HepG2 (cell line): ENCODE results near the gene SH3GLB2. TPM values are rescaled to one million over a fixed set of nuclear protein-coding genes. Genes with fewer than 3 reads are reported as not detected.

ENCODE experiments used
- ATF7 ChIP-seq, 2 experiments: fragments of 450-650 bp in 1 of 2; sonication (generic) in 1 of 2; formaldehyde crosslinking in 1 of 2; IDR thresholded peaks; 2 replicates each; pipeline versions ENCODE4 v1.4.0 to v1.6.1; 2016 to 2020; ENCODE audit warnings: antibody characterized with exemption in 1 of 2, mild to moderate bottlenecking in 1 of 2, missing genetic modification reagents in 1 of 2
- FOXC1 ChIP-seq: sonication (generic); formaldehyde crosslinking; IDR thresholded peaks from 2 replicates; pipeline ENCODE4 v1.8.0; 2022; ENCODE audit warnings: mild to moderate bottlenecking, missing genetic modification reagents, borderline replicate concordance
- HNF4A ChIP-seq: sonication (generic); formaldehyde crosslinking; IDR thresholded peaks from 2 replicates; pipeline ENCODE4 v1.4.0; 2020; ENCODE audit warnings: missing genetic modification reagents
- NFIB ChIP-seq: sonication (generic); formaldehyde crosslinking; IDR thresholded peaks from 2 replicates; pipeline ENCODE4 v1.9.0; 2021; ENCODE audit warnings: missing genetic modification reagents, mild to moderate bottlenecking, borderline replicate concordance
- NFKBIZ ChIP-seq: IDR thresholded peaks from 2 replicates; pipeline ENCODE4 v1.6.1; 2018; ENCODE audit warnings: missing genetic modification reagents, missing compliant biosample characterization
- NR2F2 ChIP-seq: IDR thresholded peaks from 2 replicates; pipeline ENCODE4 v1.6.1; 2012; ENCODE audit warnings: low read depth, inconsistent platforms, borderline replicate concordance
- RFX3 ChIP-seq: IDR thresholded peaks from 2 replicates; pipeline ENCODE4 v1.6.1; 2016; ENCODE audit warnings: missing biosample characterization, missing genetic modification reagents
- TBX3 ChIP-seq: fragments of 450-650 bp; IDR thresholded peaks from 2 replicates; pipeline ENCODE4 v1.6.1; 2017; ENCODE audit warnings: antibody characterized with exemption, mild to moderate bottlenecking, inconsistent platforms, borderline replicate concordance
- THYN1 ChIP-seq: sonication (generic); formaldehyde crosslinking; IDR thresholded peaks from 2 replicates; pipeline ENCODE4 v1.8.1; 2023; ENCODE audit warnings: low read depth, mild to moderate bottlenecking, moderate library complexity, missing genetic modification reagents, borderline replicate concordance
- TOE1 ChIP-seq: sonication (generic); formaldehyde crosslinking; IDR thresholded peaks from 2 replicates; pipeline ENCODE4 v1.4.0; 2020; ENCODE audit warnings: mild to moderate bottlenecking, missing genetic modification reagents
- USF2 ChIP-seq, 2 experiments: sonication (generic) in 1 of 2; formaldehyde crosslinking in 1 of 2; IDR thresholded peaks; 2 replicates each; pipeline versions ENCODE4 v1.5.1 to v1.6.1; 2011 to 2020; ENCODE audit warnings: borderline replicate concordance in 1 of 2, low read depth in 1 of 2, low read length in 1 of 2, mild to moderate bottlenecking in 1 of 2, missing genetic modification reagents in 1 of 2, moderate library complexity in 1 of 2
- ZNF30 ChIP-seq: sonication (generic); formaldehyde crosslinking; IDR thresholded peaks from 2 replicates; pipeline ENCODE4 v1.5.0; 2020; ENCODE audit warnings: mild to moderate bottlenecking, missing genetic modification reagents
- ZNF431 ChIP-seq: sonication (generic); formaldehyde crosslinking; IDR thresholded peaks from 2 replicates; pipeline ENCODE4 v1.9.0; 2022; ENCODE audit warnings: missing genetic modification reagents, low read depth, mild to moderate bottlenecking, borderline replicate concordance
- ZNF484 ChIP-seq: sonication (generic); formaldehyde crosslinking; IDR thresholded peaks from 2 replicates; pipeline ENCODE4 v1.5.1; 2020; ENCODE audit warnings: mild to moderate bottlenecking, low read depth, missing genetic modification reagents, borderline replicate concordance
- ZNF552 ChIP-seq: sonication (generic); formaldehyde crosslinking; IDR thresholded peaks from 2 replicates; pipeline ENCODE4 v1.9.0; 2022; ENCODE audit warnings: missing genetic modification reagents, mild to moderate bottlenecking, borderline replicate concordance
- ZNF572 ChIP-seq: sonication (generic); formaldehyde crosslinking; IDR thresholded peaks from 2 replicates; pipeline ENCODE4 v1.5.1; 2020; ENCODE audit warnings: mild to moderate bottlenecking, missing genetic modification reagents
- ZNF713 ChIP-seq: sonication (generic); formaldehyde crosslinking; IDR thresholded peaks from 2 replicates; pipeline ENCODE4 v1.4.0; 2020; ENCODE audit warnings: mild to moderate bottlenecking, missing genetic modification reagents
- ZNF724P ChIP-seq: sonication (generic); formaldehyde crosslinking; IDR thresholded peaks from 2 replicates; pipeline ENCODE4 v1.8.0; 2022; ENCODE audit warnings: missing genetic modification reagents, borderline replicate concordance
- ZNF772 ChIP-seq: sonication (generic); formaldehyde crosslinking; IDR thresholded peaks from 2 replicates; pipeline ENCODE4 v1.5.0; 2020; ENCODE audit warnings: mild to moderate bottlenecking, missing genetic modification reagents
- polyA plus RNA-seq, 8 experiments: library from polyadenylated mRNA; depleted of rRNA in 3 of 8; stranded (reverse) in 7 of 8; unstranded in 1 of 8; fragments of >200 nt; fragmentation: Illumina TruSeq in 4 of 8; extraction: Trizol in 4 of 8; gene quantifications; 2 replicates each; pipeline versions ENCODE4 v1.2.1 to v1.2.3, GENCODE V29; 2011 to 2016; ENCODE audit warnings: low read depth in 4 of 8, missing spikeins in 1 of 8, mixed read lengths in 1 of 8; ENCODE audit not compliant: insufficient read depth in 1 of 8
- total RNA-seq, 5 experiments: library from RNA; depleted of rRNA; stranded (reverse); fragments of >200 nt; fragmentation: Illumina TruSeq; extraction: Trizol; gene quantifications; 2 replicates each; pipeline ENCODE4 v1.2.3, GENCODE V29; 2016; ENCODE audit warnings: low read depth in 1 of 5
- TF ChIP-seq, protein P1 (sequence below): IDR thresholded peaks from 2 replicates; pipeline ENCODE4 v1.6.1; 2016; ENCODE audit warnings: missing biosample characterization, missing genetic modification reagents, low read depth
- TF ChIP-seq, protein P2 (sequence below): sonication (generic); formaldehyde crosslinking; IDR thresholded peaks from 2 replicates; pipeline ENCODE4 v1.4.0; 2020; ENCODE audit warnings: missing genetic modification reagents

The SH3GLB2 gene
- total and polyA plus RNA-seq, 2 of the 13 experiments (the other 11 are each of a cell fraction or from before 2014, with no cell fraction given) = 24.0 to 40.6 TPM

DNA sequence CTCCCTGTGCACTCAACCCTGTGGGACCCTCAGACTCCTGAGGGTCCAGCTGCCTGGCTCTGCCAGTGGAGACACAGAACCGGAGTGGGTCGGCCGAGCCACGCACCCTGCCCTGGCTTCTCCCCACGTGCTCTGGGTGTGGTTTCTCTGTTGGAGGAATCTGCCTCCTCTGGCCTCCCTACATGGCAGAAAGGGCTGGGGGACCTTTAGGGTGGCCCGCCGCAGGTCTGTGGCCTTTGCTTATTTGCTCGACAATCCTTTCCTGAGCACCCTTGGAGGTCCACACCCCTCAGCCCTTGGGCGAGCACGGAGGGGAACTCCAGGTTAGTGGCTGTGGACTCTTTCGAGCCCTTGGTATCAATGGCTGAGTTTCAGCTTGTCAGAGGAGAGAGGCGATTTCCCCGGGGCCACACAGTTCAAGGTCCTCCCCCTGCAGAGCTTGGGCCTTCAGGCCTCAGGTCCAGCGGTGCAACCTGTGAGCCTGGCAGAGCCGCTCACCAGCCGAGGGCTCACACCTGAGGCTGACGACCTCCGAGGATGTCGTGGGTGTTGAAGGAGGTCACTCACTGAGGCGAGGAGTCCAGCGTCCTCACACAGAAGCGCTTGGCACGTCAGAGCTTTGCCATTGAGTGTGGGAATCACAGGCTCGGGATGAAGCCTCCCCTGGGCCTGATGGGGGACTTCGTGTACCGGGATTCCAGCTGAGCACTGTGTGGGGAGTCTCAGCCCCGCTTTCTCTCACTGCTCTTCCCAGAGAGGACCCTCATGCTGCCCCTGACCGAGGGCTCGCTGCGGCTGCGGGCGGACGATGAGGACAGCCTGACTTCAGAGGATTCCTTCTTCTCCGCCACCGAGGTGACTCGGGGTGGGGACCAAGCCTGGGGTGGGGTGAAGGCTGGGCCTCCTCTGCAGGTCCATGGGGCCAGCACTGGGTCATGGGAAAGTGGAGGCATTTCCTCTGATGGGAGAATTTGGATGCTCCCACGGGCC, 32.0 kb upstream of the SH3GLB2 start (continued):
- TF ChIP-seq ZNF484 (CRISPR knock-in tag) (no peak), NFIB (CRISPR knock-in tag) (no peak), HNF4A (CRISPR knock-in tag) (peak; percentile 77), ZNF30 (CRISPR knock-in tag) (no peak), USF2 (IDR thresholded peaks at IDR 0.05; ENCODE audit: low read depth, low read length) (no peak), USF2 (CRISPR knock-in tag; IDR thresholded peaks at IDR 0.05; ENCODE audit: borderline replicate concordance) (no peak), RFX3 (CRISPR knock-in tag) (no peak), NFKBIZ (CRISPR knock-in tag) (no peak), TOE1 (CRISPR knock-in tag) (no peak), ZNF552 (CRISPR knock-in tag) (no peak), ZNF431 (CRISPR knock-in tag) (0 out of 2 replicates have a peak, but pooled peaks have one; percentile 34), FOXC1 (CRISPR knock-in tag) (no peak; the same call in 1 of the 2 replicates), THYN1 (CRISPR knock-in tag) (no peak), ZNF772 (CRISPR knock-in tag) (0 out of 2 replicates have a peak, but pooled peaks have one; percentile 41), ZNF724P (no peak), NR2F2 (no peak), ATF7 (IDR thresholded peaks at IDR 0.05) (no peak), ATF7 (CRISPR knock-in tag; IDR thresholded peaks at IDR 0.05) (no peak), ZNF713 (CRISPR knock-in tag) (no peak), ZNF572 (CRISPR knock-in tag) (no peak), TBX3 (no peak)
- TF ChIP-seq, protein P1, sequence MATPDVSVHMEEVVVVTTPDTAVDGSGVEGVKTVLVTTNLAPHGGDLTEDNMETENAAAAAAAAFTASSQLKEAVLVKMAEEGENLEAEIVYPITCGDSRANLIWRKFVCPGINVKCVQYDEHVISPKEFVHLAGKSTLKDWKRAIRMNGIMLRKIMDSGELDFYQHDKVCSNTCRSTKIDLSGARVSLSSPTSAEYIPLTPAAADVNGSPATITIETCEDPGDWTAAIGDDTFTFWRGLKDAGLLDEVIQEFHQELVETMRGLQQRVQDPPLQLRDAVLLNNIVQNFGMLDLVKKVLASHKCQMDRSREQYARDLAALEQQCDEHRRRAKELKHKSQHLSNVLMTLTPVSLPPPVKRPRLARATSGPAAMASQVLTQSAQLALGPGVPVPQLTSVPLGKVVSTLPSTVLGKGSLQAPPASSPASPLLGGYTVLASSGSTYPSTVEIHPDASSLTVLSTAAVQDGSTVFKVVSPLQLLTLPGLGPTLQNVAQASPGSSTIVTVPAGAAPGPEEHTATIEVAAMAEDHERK (CRISPR knock-in tag) = no peak
- TF ChIP-seq, protein P2, sequence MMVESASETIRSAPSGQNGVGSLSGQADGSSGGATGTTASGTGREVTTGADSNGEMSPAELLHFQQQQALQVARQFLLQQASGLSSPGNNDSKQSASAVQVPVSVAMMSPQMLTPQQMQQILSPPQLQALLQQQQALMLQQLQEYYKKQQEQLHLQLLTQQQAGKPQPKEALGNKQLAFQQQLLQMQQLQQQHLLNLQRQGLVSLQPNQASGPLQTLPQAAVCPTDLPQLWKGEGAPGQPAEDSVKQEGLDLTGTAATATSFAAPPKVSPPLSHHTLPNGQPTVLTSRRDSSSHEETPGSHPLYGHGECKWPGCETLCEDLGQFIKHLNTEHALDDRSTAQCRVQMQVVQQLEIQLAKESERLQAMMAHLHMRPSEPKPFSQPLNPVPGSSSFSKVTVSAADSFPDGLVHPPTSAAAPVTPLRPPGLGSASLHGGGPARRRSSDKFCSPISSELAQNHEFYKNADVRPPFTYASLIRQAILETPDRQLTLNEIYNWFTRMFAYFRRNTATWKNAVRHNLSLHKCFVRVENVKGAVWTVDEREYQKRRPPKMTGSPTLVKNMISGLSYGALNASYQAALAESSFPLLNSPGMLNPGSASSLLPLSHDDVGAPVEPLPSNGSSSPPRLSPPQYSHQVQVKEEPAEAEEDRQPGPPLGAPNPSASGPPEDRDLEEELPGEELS (CRISPR knock-in tag) = no peak
